CMK (cell line): ENCODE data around the gene KIAA0930.

ENCODE experiments used
- DNase-seq: peaks from one replicate; pipeline ENCODE4 v3.0.0-alpha.2; 2010; ENCODE audit warnings: low read depth

KIAA0930 gene

DNA sequence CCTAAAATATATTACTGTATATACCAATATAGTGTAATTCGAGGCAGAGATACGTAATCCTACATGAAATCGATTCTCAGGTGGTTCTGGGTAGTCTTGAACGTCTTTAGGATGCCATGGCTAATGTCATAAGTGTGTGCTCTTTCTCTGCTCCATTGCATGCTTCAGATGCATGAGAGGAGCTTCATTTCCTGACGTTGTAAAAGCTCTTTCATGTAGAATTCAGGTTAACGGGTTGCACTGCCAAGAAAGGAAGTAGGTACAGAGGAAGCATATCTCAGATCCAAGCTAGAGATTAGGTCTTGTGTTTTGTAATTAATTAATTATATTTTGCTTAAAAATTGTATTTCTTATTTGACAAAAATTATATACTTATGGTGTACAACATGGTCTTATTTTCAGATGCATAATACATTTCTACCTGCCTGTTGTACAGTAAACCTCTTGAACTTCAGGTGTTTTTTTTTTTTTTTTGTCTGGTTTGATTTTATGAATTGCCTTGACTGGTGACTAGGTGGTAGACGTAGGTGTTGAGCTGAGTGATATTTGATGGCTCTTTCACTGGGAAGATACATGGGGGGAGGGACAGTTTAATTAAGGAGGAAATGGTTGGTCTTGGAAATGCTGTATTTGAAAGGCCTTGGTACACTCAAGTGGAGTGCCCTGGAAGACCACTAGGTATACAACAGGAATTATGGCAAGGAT, 67.7 kb downstream of the KIAA0930 start:
- no peak for DNase-seq

DNA sequence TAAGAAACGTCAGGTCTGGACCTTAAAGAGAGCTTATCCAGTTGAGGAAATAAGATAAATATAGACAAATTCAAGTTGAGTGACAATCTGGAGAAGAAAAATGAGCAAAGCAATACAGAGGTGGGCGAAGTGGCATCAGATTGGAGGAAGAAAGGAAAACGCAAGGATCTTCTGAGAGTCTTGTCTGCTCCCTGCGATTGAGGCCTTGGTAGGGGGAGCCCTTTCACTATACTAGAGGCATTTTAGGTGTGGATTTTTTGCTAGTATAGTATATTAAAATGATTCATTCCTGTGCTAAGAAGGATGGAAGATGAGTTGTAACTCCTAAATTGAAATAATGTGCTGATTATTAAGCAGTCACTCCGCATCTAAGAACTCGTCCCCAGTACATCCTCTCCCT, 68.9 kb downstream of the KIAA0930 start:
- no peak for DNase-seq

- DNase-seq, result peak; percentile 63
Measured at GRCh38 chr22:45169591-45170466, 70.9 kb downstream of the KIAA0930 start.

DNA sequence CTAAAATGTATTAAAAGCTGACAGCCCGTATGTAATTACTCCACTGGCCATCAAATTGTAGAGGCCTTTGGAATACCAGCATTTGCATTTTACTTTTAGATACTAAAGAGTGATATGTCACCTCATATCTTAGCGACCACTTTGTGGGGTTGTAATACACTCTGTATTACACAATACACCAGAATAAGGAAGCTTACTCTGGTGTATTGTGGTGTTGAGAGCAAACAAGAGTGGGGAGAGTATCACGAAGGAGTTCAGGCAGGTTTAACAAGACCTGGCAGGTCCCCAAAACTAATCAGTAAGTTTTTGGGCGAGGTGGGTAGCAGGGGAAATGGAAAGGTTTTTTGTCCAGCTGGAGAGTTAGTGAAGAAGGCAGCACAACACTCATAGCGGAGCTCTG, 73.8 kb downstream of the KIAA0930 start:
- DNase-seq, result no peak

- no peak for DNase-seq
Measured at GRCh38 chr22:45164270-45165088, 76.2 kb downstream of the KIAA0930 start.

DNA sequence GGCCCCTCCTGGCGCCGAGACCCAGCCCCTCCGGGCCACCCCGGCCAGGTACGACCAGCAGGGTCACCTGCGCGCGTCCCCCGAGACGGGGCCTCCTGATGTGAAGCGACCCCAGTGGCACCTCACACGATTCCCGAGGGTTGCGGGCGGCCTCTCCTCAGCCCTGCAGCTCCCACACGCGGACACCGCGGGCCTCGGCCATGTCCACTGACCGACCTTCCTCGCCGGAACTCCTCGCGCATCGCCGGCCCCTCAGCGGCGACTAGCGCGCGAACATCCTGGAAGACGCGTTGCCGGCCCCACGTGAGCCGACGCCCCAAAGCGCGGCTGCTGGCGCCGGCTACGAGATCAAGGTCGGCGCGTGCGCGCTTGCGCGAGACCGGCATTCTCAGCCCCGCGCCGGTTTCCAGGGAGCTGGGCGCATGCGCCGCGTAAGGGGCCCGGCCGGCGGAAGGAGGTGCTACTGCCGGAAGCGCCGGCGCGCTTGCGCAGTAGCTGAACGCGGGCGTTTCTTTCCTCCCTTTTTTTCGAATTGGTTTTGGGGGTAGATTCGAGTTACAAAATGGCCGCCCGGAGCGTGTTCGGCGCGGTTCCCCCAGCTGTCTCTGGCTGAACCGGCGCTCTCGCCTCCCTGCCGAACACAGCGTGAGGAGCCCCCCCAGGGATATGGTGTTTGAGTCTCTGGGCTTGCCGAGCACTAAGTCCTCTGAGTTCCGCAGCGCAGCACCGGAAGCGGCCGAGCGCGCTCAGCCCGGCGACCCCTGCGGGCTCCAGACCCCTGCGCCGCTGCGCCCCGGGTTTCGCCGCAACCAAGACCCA, 77.0 kb downstream of the KIAA0930 start, which contains the start of gene NUP50:
TSS of gene NUP50 (plus strand) at position 475 of the 819 bp plus-strand sequence. CDS start 4,253 bp downstream, outside the sequence.
- DNase-seq, result peak; percentile 92

GRCh38 chr22:45163099-45163450, 77.6 kb downstream of the KIAA0930 start:
- no peak for DNase-seq

GRCh38 chr22:45162531-45162930, 78.2 kb downstream of the KIAA0930 start:
- DNase-seq, result no peak

DNA sequence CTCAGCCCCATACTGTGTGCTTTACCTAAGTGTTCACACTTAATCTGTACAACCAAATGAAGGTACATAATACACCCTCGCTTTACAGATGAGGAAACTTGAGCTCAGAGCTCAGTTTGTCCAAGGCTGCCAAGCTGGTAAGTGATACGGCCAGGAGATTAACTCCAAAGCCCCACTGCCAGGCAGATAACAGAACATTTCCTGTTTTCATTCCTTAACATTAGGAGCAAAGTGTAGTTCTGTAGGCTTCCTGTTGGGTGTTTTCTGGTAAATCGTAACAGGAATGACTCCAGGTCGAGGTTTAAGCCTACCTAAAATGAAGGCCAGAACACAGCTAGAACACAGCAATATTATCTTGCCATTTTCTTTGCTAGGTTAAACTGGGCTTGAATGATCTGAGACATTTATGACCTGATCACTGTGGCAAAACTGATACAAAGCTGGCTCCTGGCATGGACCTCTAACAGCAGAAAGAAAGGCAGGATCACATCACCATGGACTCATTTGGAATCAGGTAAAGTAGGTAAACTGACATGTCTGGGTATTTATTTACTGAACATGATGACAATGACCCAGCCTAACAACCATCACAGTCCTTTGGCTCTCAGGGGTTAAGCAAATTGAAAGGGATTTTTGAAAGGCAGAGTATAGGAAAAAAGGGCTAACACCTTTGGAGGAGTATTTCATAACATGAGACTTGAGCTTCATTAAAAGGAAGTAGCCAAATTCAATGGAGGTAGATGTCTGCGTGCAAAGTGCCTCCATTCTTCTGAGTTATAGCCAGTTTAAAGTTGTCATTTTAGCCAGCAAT, 80.8 kb downstream of the KIAA0930 start:
- DNase-seq, result no peak

GRCh38 chr22:45157907-45158306, 82.8 kb downstream of the KIAA0930 start:
- DNase-seq, result no peak

DNA sequence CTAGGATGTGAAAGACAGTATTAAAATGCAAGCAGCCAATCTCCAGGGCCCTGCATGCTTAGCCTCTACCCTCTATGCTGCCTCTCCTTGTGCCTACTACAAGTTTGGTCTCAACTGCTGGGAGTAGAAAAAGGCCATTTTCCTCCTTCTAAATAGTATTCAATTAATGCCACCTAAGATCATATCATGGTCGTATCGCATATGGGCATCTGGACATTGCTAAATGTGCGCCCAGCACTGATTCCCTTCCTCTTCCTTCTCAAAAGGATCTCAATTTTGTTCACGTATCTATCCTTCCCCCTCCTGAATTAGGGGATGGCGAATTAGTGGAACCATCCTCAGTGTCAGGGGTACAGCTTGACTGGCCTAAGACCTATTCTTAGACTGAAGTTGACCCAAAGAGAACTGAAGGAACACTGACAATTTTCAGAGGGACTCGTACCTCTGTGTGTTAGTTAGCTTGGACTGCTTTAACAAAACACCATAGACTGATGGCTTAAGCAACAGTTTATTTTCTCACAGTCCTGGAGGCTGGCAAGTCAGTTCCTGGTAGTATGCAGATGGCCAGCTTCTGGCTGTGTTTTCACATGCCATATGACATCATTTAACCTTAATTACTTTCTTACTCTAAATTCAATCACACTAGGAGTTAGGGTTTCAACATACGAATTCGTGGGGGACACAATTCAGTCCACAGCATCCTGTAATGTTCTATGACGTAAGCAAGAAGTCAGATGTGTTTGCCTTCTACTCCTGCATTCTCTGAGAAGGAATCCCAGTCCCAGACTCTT, 85.4 kb downstream of the KIAA0930 start:
- no peak for DNase-seq

- DNase-seq, result no peak
Measured at GRCh38 chr22:45154383-45154782, 86.3 kb downstream of the KIAA0930 start.

DNA sequence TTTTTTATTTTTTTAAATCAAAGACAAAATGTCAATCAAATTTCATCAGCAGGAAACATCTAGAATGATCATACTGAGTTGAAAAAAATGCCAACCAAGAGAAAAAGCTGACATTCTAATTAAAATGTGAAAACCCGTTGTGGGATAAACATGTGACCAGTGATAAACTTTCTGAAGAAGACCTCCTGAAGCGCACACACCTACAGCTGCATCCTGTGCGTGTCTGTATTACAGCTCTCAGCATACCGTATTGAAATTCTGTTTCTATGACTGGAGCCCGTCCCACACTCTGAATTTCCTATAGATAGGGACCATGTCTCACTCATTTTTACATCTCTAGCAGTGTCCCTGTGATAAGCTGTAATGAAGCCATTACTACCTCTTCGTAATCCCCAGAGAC, 89.2 kb downstream of the KIAA0930 start:
- DNase-seq, result no peak

- DNase-seq, result no peak
Measured at GRCh38 chr22:45150139-45150538, 90.6 kb downstream of the KIAA0930 start.

DNA sequence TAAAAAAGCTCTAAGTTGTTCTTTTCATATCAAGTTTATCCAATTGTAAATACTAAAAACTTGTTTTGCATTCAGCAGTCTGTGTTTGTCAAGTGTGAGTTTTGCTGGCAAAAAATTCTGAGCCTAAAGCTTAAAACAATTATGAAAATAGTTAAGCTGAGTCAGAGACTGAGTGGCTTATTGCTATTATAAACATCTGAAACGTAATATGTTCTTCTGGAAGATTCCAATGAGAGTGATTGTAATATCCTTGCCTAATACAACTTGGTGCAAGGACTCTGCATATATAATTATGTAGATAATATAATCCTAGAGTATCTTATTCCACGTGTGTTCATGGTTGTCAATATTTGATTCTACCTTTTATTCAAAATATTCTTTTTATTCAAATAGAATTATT, 91.0 kb downstream of the KIAA0930 start:
- DNase-seq, result no peak

DNA sequence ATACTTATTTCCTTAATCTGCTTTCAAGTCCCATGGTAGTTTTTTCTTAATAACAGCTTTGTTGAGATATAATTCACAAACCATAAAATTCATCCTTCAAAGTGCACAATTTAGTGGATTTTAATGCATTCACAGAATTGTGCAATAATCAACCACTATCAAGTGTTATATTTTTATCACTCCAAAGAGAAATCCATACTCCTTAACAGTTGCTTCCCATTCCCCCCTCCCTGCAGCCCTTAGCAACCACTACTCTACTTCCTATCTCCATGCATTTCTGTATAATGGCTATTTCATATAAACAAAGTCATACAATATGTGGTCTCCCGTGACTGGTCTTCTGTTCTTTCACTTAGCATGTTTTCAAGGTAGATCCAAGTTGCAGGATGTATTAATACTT, 95.8 kb downstream of the KIAA0930 start:
- no peak for DNase-seq

DNA sequence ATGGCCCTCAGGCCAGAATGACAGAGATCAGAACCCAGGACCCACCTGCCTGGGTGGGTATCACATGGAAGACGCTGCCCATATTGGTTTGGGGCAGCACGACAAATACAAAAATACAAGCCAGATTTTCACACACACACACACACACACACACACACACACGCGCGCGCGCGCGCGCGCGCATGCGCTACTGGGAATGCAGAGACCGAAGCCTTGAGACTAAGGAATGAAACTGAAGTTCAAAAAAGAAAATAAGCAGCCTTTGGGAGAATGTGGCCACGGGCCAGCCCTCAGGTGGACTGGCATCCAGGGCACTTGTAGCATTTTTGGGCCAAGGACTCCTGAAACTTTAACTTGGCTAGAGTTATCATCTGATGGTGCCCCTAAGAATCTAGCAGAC, 98.3 kb downstream of the KIAA0930 start:
- no peak for DNase-seq
